GM19438 (cell line): Measurements from ENCODE around the gene AFAP1.

ENCODE experiments used
- ATAC-seq: cut with Tn5 transposase; IDR thresholded peaks from one replicate; pipeline ENCODE4 v1.9.1; 2021; ENCODE audit warnings: low read depth; ENCODE audit not compliant: unreplicated experiment

AFAP1 gene

GRCh38 chr4:7852568-7853185 lies 87.0 kb downstream of the AFAP1 start:
- ATAC-seq: no peak

GRCh38 chr4:7850489-7850888 lies 89.2 kb downstream of the AFAP1 start:
- ATAC-seq: no peak

GRCh38 chr4:7847206-7847605 lies 92.5 kb downstream of the AFAP1 start:
- no peak for ATAC-seq

- no peak for ATAC-seq
Measured at GRCh38 chr4:7845493-7846128, 94.0 kb downstream of the AFAP1 start.

GRCh38 chr4:7844594-7844991 lies 95.1 kb downstream of the AFAP1 start:
- no peak for ATAC-seq

- no peak for ATAC-seq
Measured at GRCh38 chr4:7843831-7844593, 95.6 kb downstream of the AFAP1 start.

GRCh38 chr4:7842384-7843279 lies 97.0 kb downstream of the AFAP1 start:
- no peak for ATAC-seq

- no peak for ATAC-seq
Measured at GRCh38 chr4:7841894-7842293, 97.8 kb downstream of the AFAP1 start.

- no peak for ATAC-seq
Measured at GRCh38 chr4:7841071-7841470, 98.6 kb downstream of the AFAP1 start.

GRCh38 chr4:7839856-7840255 lies 99.8 kb downstream of the AFAP1 start:
- no peak for ATAC-seq

GRCh38 chr4:7838136-7838782 lies 101.4 kb downstream of the AFAP1 start:
- no peak for ATAC-seq

GRCh38 chr4:7837597-7838135 lies 102.0 kb downstream of the AFAP1 start:
- no peak for ATAC-seq

- ATAC-seq: no peak
Measured at GRCh38 chr4:7831858-7832730, 107.6 kb downstream of the AFAP1 start.

- ATAC-seq: no peak
Measured at GRCh38 chr4:7831330-7831729, 108.3 kb downstream of the AFAP1 start.

- ATAC-seq: no peak
Measured at GRCh38 chr4:7830747-7831146, 108.9 kb downstream of the AFAP1 start.

- no peak for ATAC-seq
Measured at GRCh38 chr4:7829652-7830580, 109.7 kb downstream of the AFAP1 start.

- no peak for ATAC-seq
Measured at GRCh38 chr4:7828793-7829301, 110.8 kb downstream of the AFAP1 start.
